Stimulated activated CD8-positive, alpha-beta memory T cell treated with anti-CD3 and anti-CD28 coated beads, Interleukin-4, amount 100 ng/mL, for 48 hours (primary cell): ENCODE data around the gene PASK.
"Not testable (repeated sequence)": the region's sequence is repeated elsewhere in the genome, so short reads cannot be mapped to it uniquely, and the experiment has no call there.

ENCODE experiments used
- DNase-seq: peaks from one replicate; pipeline ENCODE4 v3.0.0-alpha.2; 2020

The PASK gene

DNA sequence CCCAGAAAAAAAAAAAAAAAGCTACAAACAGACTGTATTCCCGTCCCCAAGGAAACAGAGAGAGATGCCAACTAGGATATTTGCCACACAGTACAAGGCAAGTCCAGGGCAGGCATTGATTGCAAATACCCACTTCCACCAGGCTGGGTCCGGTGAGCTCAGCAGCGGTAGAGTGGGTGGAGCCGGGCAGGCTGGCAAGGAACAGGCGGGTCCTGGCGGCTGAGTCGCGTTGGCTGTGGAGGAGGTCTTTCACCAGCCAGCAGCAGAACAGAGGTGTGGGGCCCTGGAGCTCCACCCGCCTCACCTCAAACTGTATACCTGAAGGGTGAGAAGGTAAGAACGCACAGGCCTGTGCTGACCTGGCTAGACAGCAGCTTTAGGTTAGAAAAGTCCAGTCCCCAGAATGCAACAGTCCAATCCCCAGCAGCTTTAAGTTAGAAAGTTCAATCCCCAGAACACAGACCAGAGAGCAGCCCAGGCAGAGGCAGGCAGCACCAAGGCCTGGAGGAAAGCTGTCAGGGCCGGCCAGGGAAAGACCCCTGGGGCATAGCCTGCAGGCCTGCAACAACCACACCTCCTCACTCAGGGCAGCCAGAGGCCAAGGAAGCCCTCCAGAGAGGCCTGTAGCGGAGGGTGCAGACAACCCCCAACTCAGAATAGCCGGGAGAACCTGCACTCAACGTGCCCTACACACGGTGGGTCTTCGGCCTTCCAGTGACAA, 25.3 kb downstream of the PASK start:
- DNase-seq, result peak; percentile 60

- no peak for DNase-seq
Observed at GRCh38 chr2:241122376-241123002, 26.8 kb downstream of the PASK start.

DNA sequence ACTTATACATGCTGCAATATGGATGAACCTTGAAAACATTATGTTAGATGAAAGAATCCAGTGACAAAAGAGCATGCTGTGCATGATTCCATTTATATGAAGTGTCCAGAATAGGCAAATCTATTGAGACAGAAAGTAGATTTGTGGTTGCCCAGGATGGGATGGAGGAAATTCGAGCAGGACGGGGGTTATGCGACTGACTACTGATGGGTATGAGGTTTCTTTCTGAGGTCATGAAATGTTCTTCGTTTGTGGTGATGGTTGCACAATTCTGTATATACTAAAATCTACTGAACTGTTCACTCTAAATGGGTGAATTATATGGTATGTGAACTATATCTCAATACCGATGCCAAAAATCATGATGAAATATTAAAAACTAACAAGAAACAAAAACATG, 28.3 kb downstream of the PASK start:
- DNase-seq, result no peak

DNA sequence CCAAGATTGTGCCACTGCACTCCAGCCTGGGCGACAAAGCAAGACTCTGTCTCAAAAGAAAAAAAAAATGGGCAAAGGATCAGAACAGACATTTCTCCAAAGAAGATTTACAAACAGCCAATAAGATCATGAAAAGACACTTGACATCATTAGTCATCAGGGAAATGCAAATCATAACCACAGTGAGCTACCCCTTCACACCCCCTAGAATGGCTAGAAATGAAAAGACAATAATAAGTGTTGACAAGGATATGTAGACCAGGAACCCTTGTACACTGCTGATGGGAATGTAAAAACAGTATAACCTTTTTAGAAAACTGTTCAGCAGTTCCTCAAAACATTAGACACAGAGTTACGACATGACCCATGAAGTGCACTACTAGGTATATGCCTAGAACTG, 28.8 kb downstream of the PASK start:
- no peak for DNase-seq

- DNase-seq, result no peak
Observed at GRCh38 chr2:241118737-241119505, 30.4 kb downstream of the PASK start.

- no peak for DNase-seq
Observed at GRCh38 chr2:241116606-241117560, 32.4 kb downstream of the PASK start.

GRCh38 chr2:241115361-241115760, 33.9 kb downstream of the PASK start:
- no peak for DNase-seq

- DNase-seq, result no peak
Observed at GRCh38 chr2:241114836-241115235, 34.4 kb downstream of the PASK start.

DNA sequence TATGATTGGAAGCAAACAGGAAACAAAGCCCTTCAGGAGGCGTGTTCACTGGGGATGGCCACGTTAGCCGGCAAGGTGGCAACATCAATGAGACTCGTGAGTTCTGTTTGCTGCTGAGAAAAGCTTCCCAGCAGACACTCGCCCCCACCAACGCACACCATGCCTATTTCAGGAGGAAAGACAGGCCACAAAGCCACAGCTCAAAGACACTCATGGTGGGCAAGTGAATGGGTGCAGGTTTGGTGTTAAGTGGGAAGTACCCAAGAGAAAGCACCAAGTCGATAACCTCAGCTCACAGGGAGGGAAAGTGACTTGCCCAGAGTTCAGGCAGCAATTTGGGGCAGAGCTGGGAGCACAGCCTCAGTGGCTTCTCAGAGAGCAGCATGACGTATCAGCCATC, 36.7 kb downstream of the PASK start:
- peak; percentile 78 for DNase-seq

DNA sequence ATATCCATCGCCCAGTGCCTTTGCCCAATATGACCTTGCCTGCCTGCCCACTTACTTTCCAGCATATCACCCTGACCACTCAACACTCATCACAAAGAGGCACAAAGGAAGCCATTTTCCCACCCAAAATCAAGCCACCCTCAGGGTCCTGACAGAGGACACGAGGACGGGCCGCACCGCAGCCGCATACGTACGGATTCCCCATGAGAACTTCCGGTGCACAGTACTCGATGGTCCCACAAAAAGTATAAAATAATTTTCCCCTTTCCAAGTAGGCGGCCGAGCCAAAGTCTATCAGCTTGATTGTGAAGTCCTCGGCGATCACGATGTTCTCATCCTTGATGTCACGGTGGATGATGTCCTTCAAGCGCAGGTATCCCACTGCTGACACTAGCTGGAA, 37.2 kb downstream of the PASK start:
- DNase-seq, result no peak

- peak; percentile 55 for DNase-seq
Observed at GRCh38 chr2:241111440-241111805, 37.8 kb downstream of the PASK start.

DNA sequence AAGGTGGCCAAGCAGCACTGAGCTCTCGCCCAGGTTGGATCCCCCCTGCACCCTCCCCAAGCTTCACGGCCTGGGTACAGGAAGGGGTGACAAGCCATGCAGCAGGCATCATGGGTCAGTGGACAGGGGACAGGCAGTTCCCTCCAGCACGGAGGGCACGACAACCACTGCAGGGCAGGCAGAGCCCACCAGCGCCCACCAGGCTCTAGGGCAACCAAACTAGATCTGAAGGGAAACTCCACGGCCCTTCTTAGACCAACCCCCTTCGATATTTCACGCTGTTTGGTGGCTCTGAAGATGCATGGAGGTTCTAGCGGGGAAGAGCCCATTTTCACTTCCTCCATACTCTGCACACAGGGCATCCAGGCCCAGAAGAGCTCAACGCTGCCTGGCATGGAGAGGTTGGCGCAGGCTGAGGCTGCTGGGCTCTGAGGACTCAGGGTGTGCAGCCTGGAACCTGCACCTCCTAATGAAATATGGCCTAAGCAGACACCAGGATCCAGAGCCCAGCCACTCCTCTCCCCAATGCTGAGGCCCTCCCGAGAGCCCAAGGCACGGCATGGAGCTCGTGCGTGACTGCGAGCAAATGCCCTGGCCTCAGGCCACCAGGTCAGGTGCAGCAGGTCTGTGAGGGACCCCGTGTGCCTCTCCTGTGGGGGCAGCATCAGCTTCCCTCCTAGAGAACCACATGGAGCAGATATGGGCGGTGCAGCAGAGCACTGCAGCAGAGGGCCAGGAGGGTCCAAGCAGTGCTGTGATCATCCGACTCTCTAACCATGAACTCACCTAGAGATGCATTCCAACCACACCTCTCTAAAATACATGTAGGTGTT, 38.4 kb downstream of the PASK start:
- DNase-seq, result peak; percentile 30

DNA sequence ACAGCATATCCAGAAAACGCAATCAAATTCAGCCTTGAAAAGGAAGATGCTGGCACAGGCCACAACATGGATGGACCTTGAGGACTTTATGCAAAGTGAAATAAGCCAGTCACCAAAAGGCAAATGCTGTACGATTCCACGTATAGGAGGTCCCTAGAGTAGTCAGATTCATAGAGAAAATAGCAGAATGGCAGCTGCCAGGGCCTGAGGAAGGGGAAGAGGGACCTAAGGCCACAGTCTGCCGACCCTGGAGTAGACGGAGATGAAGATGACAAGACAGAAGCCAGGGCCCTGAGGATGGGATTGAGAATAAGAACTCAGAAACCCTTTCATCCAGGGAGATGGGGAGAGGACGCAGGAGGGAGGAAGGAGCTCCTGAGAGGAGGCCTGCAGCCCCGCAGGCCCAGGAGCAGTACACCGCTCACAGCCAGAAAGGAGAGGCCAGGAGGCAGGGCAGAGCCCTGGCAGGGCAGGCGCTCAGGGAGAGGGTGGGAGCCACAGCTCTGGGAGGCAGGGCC, 39.1 kb downstream of the PASK start:
- no peak for DNase-seq

DNA sequence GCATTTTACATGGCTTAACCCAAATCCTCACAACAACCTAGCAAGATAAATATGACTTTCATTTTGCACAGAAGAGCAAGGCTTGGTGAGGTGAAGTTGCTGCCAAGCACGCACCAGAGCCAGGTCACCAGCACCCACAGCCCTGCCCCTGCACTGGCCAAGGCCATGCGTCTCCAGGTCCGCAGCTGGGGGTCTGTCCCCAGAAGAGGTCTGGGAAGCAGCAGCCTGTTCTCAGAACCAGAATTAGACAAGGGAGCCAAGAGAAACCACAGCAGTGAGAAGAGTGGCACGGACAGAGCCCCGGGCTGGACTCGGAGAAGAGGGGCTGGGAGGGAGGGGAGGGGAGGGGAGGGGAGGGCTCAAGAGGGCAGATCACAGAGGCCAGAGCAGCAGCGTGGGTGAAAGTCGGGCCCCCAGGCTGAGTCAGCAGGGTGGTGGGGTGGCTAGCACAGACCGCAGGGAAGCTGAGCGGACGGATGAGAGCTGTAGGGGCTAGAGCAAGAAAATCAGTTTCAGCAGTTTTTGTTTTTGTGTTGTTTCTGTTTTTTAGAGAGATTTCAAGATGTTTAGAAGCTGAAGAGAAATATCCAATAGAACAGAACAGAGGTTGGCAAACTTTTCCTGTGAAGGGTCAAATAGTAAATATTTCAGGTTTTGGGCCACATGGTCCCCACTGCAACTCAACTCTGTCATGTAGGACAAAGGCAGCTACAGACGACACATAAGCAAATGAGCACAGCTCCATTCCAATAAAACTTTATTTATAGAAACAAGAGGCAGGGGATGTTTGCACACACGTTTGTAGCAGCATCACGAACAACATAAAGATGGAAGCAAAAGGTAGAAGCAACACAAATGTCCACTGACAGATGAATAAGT, 39.8 kb downstream of the PASK start:
- DNase-seq, result peak; percentile 72

DNA sequence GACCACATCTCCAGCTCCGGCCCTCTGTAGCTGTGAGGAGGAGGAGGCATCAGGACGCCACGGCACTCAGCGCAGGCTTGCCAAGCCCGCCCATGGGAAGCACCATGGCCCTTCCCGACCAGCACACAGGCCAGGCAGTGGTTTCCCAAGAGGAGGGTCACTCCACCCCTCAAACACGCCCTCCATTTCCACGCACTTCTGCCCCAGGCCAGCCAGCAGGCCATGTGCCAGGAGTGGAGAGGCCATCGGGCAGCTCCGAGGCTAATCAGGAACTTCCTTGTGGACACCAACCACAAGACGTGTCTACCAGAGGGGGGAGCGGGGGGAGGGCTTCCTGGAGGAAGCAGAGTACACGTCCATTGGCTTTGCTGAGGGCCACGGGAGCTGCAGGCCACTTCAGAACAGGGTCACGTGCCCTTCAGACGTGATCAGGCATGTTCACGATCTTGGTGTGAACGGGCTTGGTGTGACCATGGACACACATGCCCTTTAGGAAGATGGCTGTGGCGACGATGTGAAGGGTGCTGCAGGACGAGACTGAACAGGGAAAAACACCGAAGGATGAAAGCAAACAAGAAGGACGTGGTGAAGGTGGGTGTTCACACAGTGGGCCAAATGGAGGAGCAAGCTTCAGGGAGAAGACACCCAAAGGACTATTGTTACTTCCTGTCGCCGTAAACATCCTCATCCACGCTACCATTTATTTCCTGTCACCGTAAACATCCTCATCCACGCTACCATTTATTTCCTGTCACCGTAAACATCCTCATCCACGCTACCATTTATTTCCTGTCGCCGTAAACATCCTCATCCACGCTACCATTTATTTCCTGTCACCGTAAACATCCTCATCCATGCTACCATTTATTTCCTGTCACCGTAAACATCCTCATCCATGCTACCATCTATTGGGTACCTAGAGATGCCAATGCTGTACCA, 40.7 kb downstream of the PASK start:
- no peak for DNase-seq

DNA sequence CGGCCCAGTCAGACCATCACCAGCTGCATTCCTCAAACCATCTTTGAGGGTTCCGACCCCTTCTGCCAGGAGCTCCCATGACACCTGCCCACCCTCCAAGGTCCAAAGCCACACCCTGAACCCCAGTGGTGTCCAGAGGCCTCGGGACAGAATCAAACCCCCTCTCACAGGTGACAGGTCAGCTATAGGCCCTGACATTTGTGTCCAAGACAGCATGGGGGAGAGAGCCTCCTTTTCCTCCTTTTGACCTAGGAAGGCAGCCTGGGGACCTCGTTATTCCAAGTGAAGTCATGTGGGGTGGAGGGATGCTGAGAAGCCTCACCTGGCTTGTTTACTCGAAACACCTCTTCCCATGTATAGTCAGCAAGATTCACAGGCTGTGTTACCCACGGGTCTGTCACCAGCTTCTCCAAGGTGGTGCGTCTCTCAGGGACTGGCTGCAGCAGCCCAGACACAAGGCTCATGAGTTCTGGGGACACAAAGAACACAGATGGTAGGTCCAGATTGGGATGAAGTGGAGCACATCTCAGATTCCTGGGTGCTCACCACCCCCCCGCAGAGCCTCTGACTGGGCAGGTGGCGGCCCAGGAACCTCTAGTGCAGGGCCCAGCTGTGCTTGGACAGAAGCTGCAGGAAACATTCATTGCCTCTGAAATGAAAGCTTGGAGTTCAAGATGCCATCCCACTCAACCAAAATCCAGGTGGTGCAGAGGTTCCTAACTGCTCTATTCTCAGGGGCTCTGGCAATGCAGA, 42.1 kb downstream of the PASK start:
- DNase-seq, result no peak

DNA sequence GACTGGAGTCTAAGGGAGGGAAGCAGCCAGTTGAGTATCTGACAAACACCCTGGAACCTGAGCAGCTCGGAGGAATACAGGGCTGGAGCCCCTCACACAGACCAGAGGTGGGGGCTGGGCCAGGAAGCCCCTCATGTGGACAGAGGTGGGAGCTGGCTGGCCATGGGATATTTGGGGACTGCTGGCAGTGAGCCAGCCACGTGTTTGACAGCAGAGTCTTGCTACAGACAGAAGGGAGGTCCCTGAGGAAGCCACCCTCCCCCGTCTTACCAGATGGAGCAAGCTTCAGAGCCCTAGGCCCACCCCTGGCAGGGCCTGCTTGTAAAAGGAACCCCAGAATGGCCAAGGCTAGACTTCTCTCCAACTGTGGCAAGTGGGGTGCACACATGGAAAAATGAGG, 43.6 kb downstream of the PASK start:
- DNase-seq, result no peak

- DNase-seq, result not testable (repeated sequence)
Observed at GRCh38 chr2:241104611-241105010, 44.7 kb downstream of the PASK start.

DNA sequence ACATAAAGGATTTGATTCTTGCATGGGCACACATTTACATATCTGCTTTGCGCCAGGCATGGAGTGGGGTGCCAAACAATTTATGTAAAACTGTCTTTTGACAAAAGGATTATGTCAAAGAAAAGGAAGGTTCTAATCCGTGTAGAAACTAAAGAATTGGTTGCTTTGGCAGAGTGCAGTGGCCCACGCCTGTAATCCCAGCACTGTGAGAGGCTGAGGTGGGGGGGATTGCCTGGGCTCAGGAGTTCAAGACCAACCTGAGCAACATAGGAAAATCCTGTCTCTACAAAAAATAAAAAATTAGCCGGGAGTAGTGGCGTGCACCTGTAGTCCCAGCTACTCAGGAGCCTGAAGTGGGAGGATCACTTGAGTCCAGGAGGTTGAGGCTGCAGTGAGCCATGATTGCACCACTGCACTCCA, 46.1 kb downstream of the PASK start:
- DNase-seq, result no peak
